Keratinocyte (primary cell): Measurements from ENCODE around the gene AHNAK. TPM values are rescaled to one million over a fixed set of nuclear protein-coding genes. Genes with fewer than 3 reads are reported as not detected.
A peak's percentile ranks its signal among the peaks of the same experiment; 100 is the strongest.

Experiments
- DNase-seq: peaks from one replicate; pipeline ENCODE4 v3.0.0-alpha.2; 2011; ENCODE audit warnings: low read depth, missing footprints, low spot score
- FAIRE-seq: peaks from 2 replicates; lab custom pipeline; 2011; peaks lifted over from hg19 to GRCh38; lab: Jason Lieb, UNC
- H2AFZ ChIP-seq: 2 replicates; pipeline ENCODE4 v1.6.0; 2012; ENCODE audit warnings: low read length, control low read depth, inconsistent platforms; ENCODE audit not compliant: control insufficient read depth
- H3K27ac ChIP-seq: 2 replicates; pipeline ENCODE4 v1.5.1; 2011; ENCODE audit warnings: low read length; ENCODE audit not compliant: control insufficient read depth, insufficient read depth
- H3K27me3 ChIP-seq: 3 replicates; pipeline ENCODE4 v1.6.0; 2011; ENCODE audit warnings: low read length; ENCODE audit not compliant: control insufficient read depth, insufficient read depth; ENCODE audit errors: extremely low read depth
- H3K36me3 ChIP-seq, 2 experiments: 2 replicates in 1 of 2; 3 replicates in 1 of 2; pipeline ENCODE4 v1.5.1; 2011; ENCODE audit warnings: low read length in 2 of 2, mild to moderate bottlenecking in 1 of 2; ENCODE audit not compliant: control insufficient read depth in 2 of 2, insufficient read depth in 2 of 2; ENCODE audit errors: extremely low read depth in 1 of 2
- H3K4me1 ChIP-seq: 3 replicates; pipeline ENCODE4 v1.5.1; 2011; ENCODE audit warnings: low read length; ENCODE audit not compliant: control insufficient read depth, insufficient read depth; ENCODE audit errors: extremely low read depth
- H3K4me2 ChIP-seq: 3 replicates; pipeline ENCODE4 v1.6.0; 2011; ENCODE audit warnings: low read depth, low read length; ENCODE audit not compliant: control insufficient read depth, insufficient read depth; ENCODE audit errors: extremely low read depth
- H3K4me3 ChIP-seq, 3 experiments: fragments of 200-600 bp in 1 of 3; sonication (generic) in 1 of 3; 2 replicates in 2 of 3; 3 replicates in 1 of 3; pipeline ENCODE4 v1.5.1; 2011 to 2016; ENCODE audit warnings: low read length in 3 of 3, mild to moderate bottlenecking in 3 of 3, control low read depth in 2 of 3, inconsistent platforms in 1 of 3, low read depth in 1 of 3, mixed read lengths in 1 of 3, mixed run types in 1 of 3, moderate library complexity in 1 of 3; ENCODE audit not compliant: control insufficient read depth in 2 of 3, insufficient read depth in 2 of 3; ENCODE audit errors: extremely low read depth in 1 of 3
- H3K79me2 ChIP-seq: 2 replicates; pipeline ENCODE4 v1.6.0; 2012; ENCODE audit warnings: low read length; ENCODE audit not compliant: control insufficient read depth, insufficient read depth
- H3K9ac ChIP-seq: 3 replicates; pipeline ENCODE4 v1.6.0; 2011; ENCODE audit warnings: low read length; ENCODE audit not compliant: control insufficient read depth, insufficient read depth; ENCODE audit errors: extremely low read depth
- H3K9me1 ChIP-seq: 3 replicates; pipeline ENCODE4 v1.6.0; 2011; ENCODE audit warnings: low read length; ENCODE audit not compliant: control insufficient read depth, insufficient read depth; ENCODE audit errors: extremely low read depth
- H3K9me3 ChIP-seq: 2 replicates; pipeline ENCODE4 v1.5.1; 2012; ENCODE audit warnings: low read depth, low read length; ENCODE audit not compliant: control insufficient read depth
- H4K20me1 ChIP-seq: 3 replicates; pipeline ENCODE4 v1.6.0; 2011; ENCODE audit warnings: low read length; ENCODE audit not compliant: control insufficient read depth, insufficient read depth; ENCODE audit errors: extremely low read depth
- CTCF ChIP-seq, 3 experiments: IDR thresholded peaks in 1 of 3; conservative IDR thresholded peaks in 1 of 3; optimal IDR thresholded peaks in 1 of 3; 2 replicates in 2 of 3; 3 replicates in 1 of 3; pipeline versions ENCODE3 to v1.5.1; 2011; ENCODE audit warnings: low read length in 3 of 3, mild to moderate bottlenecking in 3 of 3, moderate library complexity in 2 of 3, control low read depth in 1 of 3, inconsistent platforms in 1 of 3; ENCODE audit not compliant: insufficient read depth in 2 of 3; ENCODE audit errors: extremely low read depth in 1 of 3
- EZH2 ChIP-seq: IDR thresholded peaks from one replicate; pipeline ENCODE4 v1.6.1; 2012; ENCODE audit warnings: inconsistent platforms, mild to moderate bottlenecking, low read length, moderate library complexity
- dilution Hi-C: fragments of 300-500 bp; cut with MboI; formaldehyde crosslinking; loops from one replicate; pipeline ENCODE4 v1.7.0; 2020; ENCODE audit warnings: low sequenced_read_pairs; ENCODE audit not compliant: extremely low pct_ligation_motif_present
- polyA plus RNA-seq, 5 experiments: library from polyadenylated mRNA; depleted of rRNA in 3 of 5; stranded (reverse) in 3 of 5; stranded (forward) in 1 of 5; unstranded in 1 of 5; fragments of >200 nt; gene quantifications; 1 replicate in 1 of 5; 2 replicates in 3 of 5; 3 replicates in 1 of 5; pipeline versions ENCODE4 v1.2.1 to v1.2.3, GENCODE V29; 2011 to 2012; ENCODE audit warnings: missing spikeins in 2 of 5, low read depth in 1 of 5, low replicate concordance in 1 of 5

AHNAK gene
- polyA plus RNA-seq, 1 donor (not counting 4 experiments of a cell fraction or from before 2014, with no cell fraction given) = 220 TPM

GRCh38 chr11:62554387-62555167, 8.0 kb upstream of the AHNAK start:
- FAIRE-seq = no peak
- H3K9me3 ChIP-seq = no peaks in the 10 kb centered on the region
- H3K36me3 ChIP-seq = peaks cover 5 to 15% of the 10 kb centered on the region in 2 experiments
- H3K79me2 ChIP-seq = peaks cover 3% of the 10 kb centered on the region
- TF ChIP-seq EZH2 = no peak
- no peak for TF ChIP-seq CTCF (optimal IDR thresholded peaks at IDR 0.05 in 1 of 3, IDR thresholded peaks at IDR 0.05 in 1 of 3, conservative IDR thresholded peaks at IDR 0.05 in 1 of 3; ENCODE audit: extremely low read depth in 1 of 3, insufficient read depth in 2 of 3, low read length in 3 of 3)
- H4K20me1 ChIP-seq = peaks cover 7% of the 10 kb centered on the region
- peaks cover 2% of the 10 kb centered on the region for H3K9me1 ChIP-seq
- dilution Hi-C loops = no loop called here
- H3K4me2 ChIP-seq = peak overlapping the region; percentile 96
- no peak overlapping the region for H2AFZ ChIP-seq
- no peaks in the 10 kb centered on the region for H3K27me3 ChIP-seq
- H3K4me3 ChIP-seq = peak overlapping the region in 2 of 3 experiments; percentile 26 to 32
- H3K4me1 ChIP-seq = peaks cover 79% of the 10 kb centered on the region
- peak overlapping the region; percentile 42 for H3K9ac ChIP-seq
- no peak for DNase-seq
- H3K27ac ChIP-seq = peak overlapping the region; percentile 97

- Histone ChIP-seq H2AFZ (no peak overlapping the region), H3K9me1 (peaks cover 2% of the 10 kb centered on the region), H3K36me3 (peaks cover 2 to 8% of the 10 kb centered on the region in 2 experiments), H3K9ac (peak overlapping the region; percentile 88), H4K20me1 (peaks cover 7% of the 10 kb centered on the region), H3K9me3 (no peaks in the 10 kb centered on the region), H3K4me3 (peak overlapping the region in 2 of 3 experiments; percentile 3 to 65), H3K4me2 (peak overlapping the region; percentile 96), H3K4me1 (peaks cover 79% of the 10 kb centered on the region), H3K27ac (peak overlapping the region; percentile 97), H3K27me3 (no peaks in the 10 kb centered on the region), H3K79me2 (peaks cover 3% of the 10 kb centered on the region)
- FAIRE-seq (peak; percentile 60), DNase-seq (peak; percentile 95)
- dilution Hi-C loops = no loop called here
- no peak for TF ChIP-seq EZH2
- no peak for TF ChIP-seq CTCF (optimal IDR thresholded peaks at IDR 0.05 in 1 of 3, IDR thresholded peaks at IDR 0.05 in 1 of 3, conservative IDR thresholded peaks at IDR 0.05 in 1 of 3; ENCODE audit: extremely low read depth in 1 of 3, insufficient read depth in 2 of 3, low read length in 3 of 3)
These were observed 7.3 kb upstream of the AHNAK start for GRCh38 chr11:62553839-62554361.
